ENCODE measurements around the gene ATXN2L. TPM values are rescaled to one million over a fixed set of nuclear protein-coding genes. Genes with fewer than 3 reads are reported as not detected.

The ATXN2L gene
- total and polyA plus RNA-seq, 2 of the 13 experiments (the other 11 are each of a cell fraction or from before 2014, with no cell fraction given): 40.8 to 55.1 TPM

DNA sequence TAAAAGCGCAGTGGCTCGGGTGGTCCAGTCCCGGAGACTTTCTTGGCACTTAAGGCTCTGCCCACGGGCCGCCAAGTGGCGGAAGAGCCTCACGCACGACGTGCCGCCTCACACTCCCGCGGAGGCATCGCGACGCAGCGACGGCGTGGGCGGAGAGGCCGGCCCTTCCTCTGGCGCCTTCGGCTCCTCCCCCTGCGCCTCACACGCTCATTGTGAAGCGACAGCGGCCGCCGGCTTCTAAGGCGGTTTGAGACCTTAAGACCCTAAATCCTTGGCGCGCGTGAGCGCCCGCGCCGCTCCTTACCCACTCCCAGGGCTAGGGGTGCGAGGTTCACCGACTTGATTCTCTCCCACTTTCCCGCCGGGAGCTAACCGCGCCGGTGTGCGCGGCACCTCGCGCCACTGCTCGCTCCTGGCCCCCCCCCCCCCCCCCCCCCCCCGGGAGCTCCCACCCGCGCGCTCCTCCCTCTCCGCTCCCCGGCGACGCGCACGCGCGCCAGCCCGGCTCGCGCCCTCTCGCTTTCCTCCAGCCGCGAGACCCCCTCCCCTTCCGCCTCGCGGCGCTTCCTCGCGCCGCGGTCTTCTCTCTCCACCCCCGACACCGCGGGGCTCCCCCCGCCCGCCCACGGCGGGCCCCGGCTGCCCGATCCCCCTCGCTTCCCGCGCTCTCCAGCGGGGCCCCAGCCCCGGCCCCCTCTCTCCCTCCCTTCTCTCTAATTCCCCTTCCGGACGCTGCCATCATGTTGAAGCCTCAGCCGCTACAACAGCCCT lies at the start of gene ATXN2L (continued):
- peak; percentile 62; the same call in 1 of the 2 replicates for TF ChIP-seq PRDM15 (CRISPR knock-in tag; IDR thresholded peaks at IDR 0.05)
- no peak; the same call in 1 of the 2 replicates for TF ChIP-seq RARG (CRISPR knock-in tag; IDR thresholded peaks at IDR 0.05; ENCODE audit: low read depth)
- TF ChIP-seq MLLT10 (CRISPR knock-in tag; IDR thresholded peaks at IDR 0.05): no peak
- TF ChIP-seq ATF1 (CRISPR knock-in tag; IDR thresholded peaks at IDR 0.05): peak; percentile 91
- no peak for TF ChIP-seq EZH2 (conservative IDR thresholded peaks at IDR 0.05; ENCODE audit: low read depth, low read length)
- TF ChIP-seq, protein P1, sequence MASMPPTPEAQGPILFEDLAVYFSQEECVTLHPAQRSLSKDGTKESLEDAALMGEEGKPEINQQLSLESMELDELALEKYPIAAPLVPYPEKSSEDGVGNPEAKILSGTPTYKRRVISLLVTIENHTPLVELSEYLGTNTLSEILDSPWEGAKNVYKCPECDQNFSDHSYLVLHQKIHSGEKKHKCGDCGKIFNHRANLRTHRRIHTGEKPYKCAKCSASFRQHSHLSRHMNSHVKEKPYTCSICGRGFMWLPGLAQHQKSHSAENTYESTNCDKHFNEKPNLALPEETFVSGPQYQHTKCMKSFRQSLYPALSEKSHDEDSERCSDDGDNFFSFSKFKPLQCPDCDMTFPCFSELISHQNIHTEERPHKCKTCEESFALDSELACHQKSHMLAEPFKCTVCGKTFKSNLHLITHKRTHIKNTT (CRISPR knock-in tag; IDR thresholded peaks at IDR 0.05): peak; percentile 42; the same call in 1 of the 2 replicates
- TF ChIP-seq, protein P2, sequence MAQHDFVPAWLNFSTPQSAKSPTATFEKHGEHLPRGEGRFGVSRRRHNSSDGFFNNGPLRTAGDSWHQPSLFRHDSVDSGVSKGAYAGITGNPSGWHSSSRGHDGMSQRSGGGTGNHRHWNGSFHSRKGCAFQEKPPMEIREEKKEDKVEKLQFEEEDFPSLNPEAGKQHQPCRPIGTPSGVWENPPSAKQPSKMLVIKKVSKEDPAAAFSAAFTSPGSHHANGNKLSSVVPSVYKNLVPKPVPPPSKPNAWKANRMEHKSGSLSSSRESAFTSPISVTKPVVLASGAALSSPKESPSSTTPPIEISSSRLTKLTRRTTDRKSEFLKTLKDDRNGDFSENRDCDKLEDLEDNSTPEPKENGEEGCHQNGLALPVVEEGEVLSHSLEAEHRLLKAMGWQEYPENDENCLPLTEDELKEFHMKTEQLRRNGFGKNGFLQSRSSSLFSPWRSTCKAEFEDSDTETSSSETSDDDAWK (CRISPR knock-in tag; IDR thresholded peaks at IDR 0.05): no peak
- no peak for TF ChIP-seq ZBTB46 (CRISPR knock-in tag; IDR thresholded peaks at IDR 0.05; ENCODE audit: borderline replicate concordance)
- TF ChIP-seq ZNF768 (CRISPR knock-in tag; IDR thresholded peaks at IDR 0.05): peak; percentile 89
- peak; percentile 92 for TF ChIP-seq RXRA (CRISPR knock-in tag; IDR thresholded peaks at IDR 0.05)
- TF ChIP-seq ZFP1 (CRISPR knock-in tag; IDR thresholded peaks at IDR 0.05): peak; percentile 92
- TF ChIP-seq ZNF772 (CRISPR knock-in tag; IDR thresholded peaks at IDR 0.05): peak; percentile 98
- no peak for TF ChIP-seq ZBTB21 (CRISPR knock-in tag; IDR thresholded peaks at IDR 0.05)
- peak; percentile 57; the same call in 1 of the 2 replicates for TF ChIP-seq ZNF292 (CRISPR knock-in tag; IDR thresholded peaks at IDR 0.05; ENCODE audit: borderline replicate concordance, low read depth)
- TF ChIP-seq ZC3H4 (CRISPR knock-in tag; IDR thresholded peaks at IDR 0.05; ENCODE audit: borderline replicate concordance): peak; percentile 68; the same call in 1 of the 2 replicates
- peak; percentile 62; the same call in 1 of the 2 replicates for TF ChIP-seq ZNF878 (CRISPR knock-in tag; IDR thresholded peaks at IDR 0.05)
- TF ChIP-seq MED8 (CRISPR knock-in tag; IDR thresholded peaks at IDR 0.05; ENCODE audit: insufficient replicate concordance): peak; percentile 86
- TF ChIP-seq ATF7-NPFF (CRISPR knock-in tag; IDR thresholded peaks at IDR 0.05; ENCODE audit: low read depth): peak; percentile 92
- TF ChIP-seq, protein P3, sequence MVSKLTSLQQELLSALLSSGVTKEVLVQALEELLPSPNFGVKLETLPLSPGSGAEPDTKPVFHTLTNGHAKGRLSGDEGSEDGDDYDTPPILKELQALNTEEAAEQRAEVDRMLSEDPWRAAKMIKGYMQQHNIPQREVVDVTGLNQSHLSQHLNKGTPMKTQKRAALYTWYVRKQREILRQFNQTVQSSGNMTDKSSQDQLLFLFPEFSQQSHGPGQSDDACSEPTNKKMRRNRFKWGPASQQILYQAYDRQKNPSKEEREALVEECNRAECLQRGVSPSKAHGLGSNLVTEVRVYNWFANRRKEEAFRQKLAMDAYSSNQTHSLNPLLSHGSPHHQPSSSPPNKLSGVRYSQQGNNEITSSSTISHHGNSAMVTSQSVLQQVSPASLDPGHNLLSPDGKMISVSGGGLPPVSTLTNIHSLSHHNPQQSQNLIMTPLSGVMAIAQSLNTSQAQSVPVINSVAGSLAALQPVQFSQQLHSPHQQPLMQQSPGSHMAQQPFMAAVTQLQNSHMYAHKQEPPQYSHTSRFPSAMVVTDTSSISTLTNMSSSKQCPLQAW (CRISPR knock-in tag; IDR thresholded peaks at IDR 0.05): 0 out of 2 replicates have a peak, but pooled peaks have one; percentile 51
- TF ChIP-seq SMYD3 (CRISPR knock-in tag; IDR thresholded peaks at IDR 0.05): no peak
